ENCODE results near the gene LRRC74A.

- TF ChIP-seq EZH2phosphoT487 (IDR thresholded peaks at IDR 0.05; ENCODE audit: low read depth, severe bottlenecking, unreplicated experiment) (no peak), CTCF (IDR thresholded peaks at IDR 0.05; ENCODE audit: poor library complexity) (no peak), EZH2 (IDR thresholded peaks at IDR 0.05; ENCODE audit: borderline replicate concordance) (no peak)
Observed at GRCh38 chr14:76881348-76881747, 55.1 kb downstream of the LRRC74A start.
